GM12878 (cell line): ENCODE data around the gene CCDC107. TPM values are rescaled to one million over a fixed set of nuclear protein-coding genes. Genes with fewer than 3 reads are reported as not detected.

Source experiments
- ATAC-seq: fragments of 200-7000 bp; cut with Tn5 transposase; 3 replicates; pipeline ENCODE4 v1.9.1; 2020; ENCODE audit warnings: mild to moderate bottlenecking, moderate library complexity
- BruUV-seq: library from RNA; stranded (reverse); fragments of 400-500 nt; replicated peaks from 2 replicates; lab custom pipeline; 2021; lab: Mats Ljungman, UMichigan
- CTCF ChIA-PET: fragments of 300-600 bp; sonication (Branson Sonifier 250); formaldehyde crosslinking; extraction: SDS; loops from one replicate; lab custom pipeline; 2021; ENCODE audit warnings: inconsistent platforms; lab: Yijun Ruan, JAX
- POLR2A ChIA-PET: fragments of 350-600 bp; formaldehyde crosslinking; extraction: SDS; loops from one replicate; lab custom pipeline; 2021; ENCODE audit warnings: inconsistent platforms; lab: Charles Lee
- RAD21 ChIA-PET: fragments of 300-600 bp; sonication (Branson Sonifier 250); formaldehyde crosslinking; loops from one replicate; lab custom pipeline; 2023; ENCODE audit warnings: antibody characterized with exemption; ENCODE audit not compliant: unreplicated experiment; lab: Charles Lee
- SMC1A ChIA-PET: fragments of 300-600 bp; sonication (Branson Sonifier 250); formaldehyde crosslinking; loops from one replicate; lab custom pipeline; 2023; ENCODE audit not compliant: unreplicated experiment, uncharacterized antibody; lab: Charles Lee
- DNase-seq: peaks from one replicate; pipeline ENCODE4 v3.0.0-alpha.2; 2011; ENCODE audit warnings: low read depth, low spot score
- FAIRE-seq: peaks from 3 replicates; lab custom pipeline; 2011; peaks lifted over from hg19 to GRCh38; lab: Jason Lieb, UNC
- H2AFZ ChIP-seq: 2 replicates; pipeline ENCODE4 v1.6.0; 2011; ENCODE audit warnings: low read depth, low read length, control low read depth; ENCODE audit not compliant: control insufficient read depth
- H3K27ac ChIP-seq: 2 replicates; pipeline ENCODE4 v1.5.1; 2011; ENCODE audit warnings: control low read depth; ENCODE audit not compliant: control insufficient read depth, insufficient read depth
- H3K27me3 ChIP-seq, 2 experiments: replicated peaks in 1 of 2; 2 replicates each; pipeline versions ENCODE4 v1.6.0 to v1.6.1; 2011; ENCODE audit warnings: low read length in 1 of 2; ENCODE audit not compliant: control insufficient read depth in 2 of 2, insufficient read depth in 2 of 2
- H3K36me3 ChIP-seq, 2 experiments: 2 replicates each; pipeline ENCODE4 v1.5.1; 2011; ENCODE audit warnings: low read length in 1 of 2; ENCODE audit not compliant: control insufficient read depth in 2 of 2, insufficient read depth in 2 of 2
- H3K4me1 ChIP-seq: 2 replicates; pipeline ENCODE4 v1.6.1; 2011; ENCODE audit warnings: mild to moderate bottlenecking, low read length, moderate library complexity, mixed read lengths; ENCODE audit not compliant: control insufficient read depth, insufficient read depth
- H3K4me2 ChIP-seq: 2 replicates; pipeline ENCODE4 v1.6.0; 2011; ENCODE audit warnings: control low read depth; ENCODE audit not compliant: control insufficient read depth, insufficient read depth
- H3K4me3 ChIP-seq: fragments of 200-600 bp; sonication (generic); 2 replicates; pipeline ENCODE4 v1.5.1; 2016
- H3K79me2 ChIP-seq: 2 replicates; pipeline ENCODE4 v1.6.0; 2011; ENCODE audit warnings: low read length; ENCODE audit not compliant: control insufficient read depth, insufficient read depth
- H3K9ac ChIP-seq: 2 replicates; pipeline ENCODE4 v1.8.0; 2011; ENCODE audit warnings: low read length, control low read depth, mixed read lengths; ENCODE audit not compliant: control insufficient read depth, insufficient read depth
- H3K9me3 ChIP-seq: replicated peaks from 3 replicates; pipeline ENCODE4 v1.5.1; 2011; ENCODE audit warnings: mild to moderate bottlenecking, low read length; ENCODE audit not compliant: control insufficient read depth, insufficient read depth
- H4K20me1 ChIP-seq: 2 replicates; pipeline ENCODE4 v1.6.0; 2011; ENCODE audit not compliant: control insufficient read depth, insufficient read depth
- BMI1 ChIP-seq: fragments of 450-650 bp; IDR thresholded peaks from 2 replicates; pipeline ENCODE4 v1.6.1; 2016; ENCODE audit warnings: mild to moderate bottlenecking, moderate library complexity, borderline replicate concordance
- GABPA ChIP-seq: IDR thresholded peaks from 2 replicates; pipeline ENCODE4 v1.6.1; 2014; ENCODE audit warnings: antibody characterized with exemption, low read depth, mild to moderate bottlenecking, inconsistent platforms
- IRF5 ChIP-seq: fragments of 450-650 bp; IDR thresholded peaks from 2 replicates; pipeline ENCODE4 v1.6.1; 2017; ENCODE audit warnings: borderline replicate concordance
- PRDM15 ChIP-seq: fragments of 450-650 bp; formaldehyde crosslinking; IDR thresholded peaks from 2 replicates; pipeline ENCODE4 v1.4.0; 2020; ENCODE audit warnings: mild to moderate bottlenecking, moderate library complexity
- REST ChIP-seq: IDR thresholded peaks from 2 replicates; pipeline ENCODE4 v1.6.1; 2012; ENCODE audit warnings: mild to moderate bottlenecking, low read depth, low read length
- TCF12 ChIP-seq: IDR thresholded peaks from 2 replicates; pipeline ENCODE4 v1.6.1; 2011; ENCODE audit warnings: low read depth, mild to moderate bottlenecking, low read length
- ZNF592 ChIP-seq: fragments of 450-650 bp; IDR thresholded peaks from 2 replicates; pipeline ENCODE4 v1.6.1; 2017; ENCODE audit warnings: mild to moderate bottlenecking, moderate library complexity
- WGBS: methylation state at CpG from one replicate; pipeline ENCODE4 v1.1.6; 2016; ENCODE audit warnings: low lambda C conversion rate; ENCODE audit not compliant: insufficient replicate concordance, insufficient coverage; ENCODE audit errors: missing lambda C conversion rate; 5-methylcytosine and 5-hydroxymethylcytosine counted together
- in situ Hi-C: fragments of 300-500 bp; cut with MboI; formaldehyde crosslinking; loops from 9 replicates; pipeline ENCODE4 v1.14.3; 2018; ENCODE audit warnings: mixed read lengths
- intact Hi-C: fragments of 100-400 bp; cut with micrococcal nuclease; formaldehyde crosslinking; loops from one replicate; pipeline ENCODE4 v1.14.2; 2022; ENCODE audit not compliant: unreplicated experiment
- polyA plus RNA-seq, 11 experiments: library from polyadenylated mRNA; depleted of rRNA in 4 of 11; unstranded in 6 of 11; stranded (reverse) in 5 of 11; fragments of >200 nt; fragmentation: Nextera tagmentation in 4 of 11; fragmentation: Illumina TruSeq in 1 of 11; extraction: Ambion mirVana in 4 of 11; extraction: Trizol in 1 of 11; gene quantifications; 1 replicate in 1 of 11; 2 replicates in 10 of 11; pipeline versions ENCODE4 v1.2.1 to v1.2.3, GENCODE V29; 2011 to 2016; ENCODE audit warnings: inconsistent platforms in 2 of 11, missing spikeins in 2 of 11, low read depth in 1 of 11
- total RNA-seq, 4 experiments: library from RNA; depleted of rRNA in 3 of 4; stranded (reverse); fragments of >200 nt in 3 of 4; fragmentation: Illumina TruSeq in 1 of 4; extraction: Trizol in 1 of 4; gene quantifications; 2 replicates each; pipeline versions ENCODE4 v1.2.1 to v1.2.3, GENCODE V29; 2013 to 2021
- TF ChIP-seq, protein P1 (sequence below): IDR thresholded peaks from 2 replicates; pipeline ENCODE4 v1.6.1; 2011; ENCODE audit warnings: low read depth, mild to moderate bottlenecking, low read length, moderate library complexity, borderline replicate concordance; ENCODE audit errors: extremely low read depth

Gene CCDC107
- total and polyA plus RNA-seq, 10 of the 15 experiments (the other 5 are each of a cell fraction or from before 2014, with no cell fraction given) = 0.19 to 18.3 (median 10.6) TPM

- in situ Hi-C loops = no loop called here
- RAD21 ChIA-PET = no interaction called here
- Histone ChIP-seq H2AFZ (no peak overlapping the region), H3K27ac (no peak overlapping the region), H4K20me1 (no peaks in the 10 kb centered on the region), H3K9ac (no peak overlapping the region), H3K27me3 (no peaks in the 10 kb centered on the region), H3K4me3 (no peak overlapping the region), H3K9me3 (no peaks in the 10 kb centered on the region), H3K79me2 (no peaks in the 10 kb centered on the region), H3K4me1 (no peaks in the 10 kb centered on the region), H3K36me3 (peaks cover 69 to 75% of the 10 kb centered on the region in 2 experiments), H3K4me2 (no peak overlapping the region)
- intact Hi-C loops = no loop called here
- no peak for TF ChIP-seq ZNF592
- TF ChIP-seq IRF5 = no peak
- no peak for TF ChIP-seq GABPA
- TF ChIP-seq, protein P1, sequence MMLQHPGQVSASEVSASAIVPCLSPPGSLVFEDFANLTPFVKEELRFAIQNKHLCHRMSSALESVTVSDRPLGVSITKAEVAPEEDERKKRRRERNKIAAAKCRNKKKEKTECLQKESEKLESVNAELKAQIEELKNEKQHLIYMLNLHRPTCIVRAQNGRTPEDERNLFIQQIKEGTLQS = no peak
- no peak for TF ChIP-seq PRDM15
- TF ChIP-seq REST = no peak
- no peak for TF ChIP-seq TCF12
- no peak for TF ChIP-seq BMI1
- CTCF ChIA-PET = interaction anchor here (0.6 to 1.3 kb wide), 2 partner anchors 8 to 70 kb away, joined by 3 read pairs; no protein-coding TSS in a partner anchor
- SMC1A ChIA-PET = no interaction called here
- no peak for ATAC-seq
- no TSS peak for BruUV-seq
- 92% methylated on average over 6 of the region's 7 CpGs for WGBS
- POLR2A ChIA-PET = no interaction called here
- no peak for DNase-seq
- no peak for FAIRE-seq
Observed at GRCh38 chr9:35702696-35703095, 44.6 kb downstream of the CCDC107 start.
